Occipital lobe (tissue), 2 donors: ENCODE data around the gene CLEC11A. TPM values are rescaled to one million over a fixed set of nuclear protein-coding genes. Genes with fewer than 3 reads are reported as not detected.
"Not testable (repeated sequence)": the region's sequence is repeated elsewhere in the genome, so short reads cannot be mapped to it uniquely, and the experiment has no call there.

Experiments
- DNase-seq: peaks from one replicate; lab custom pipeline; 2025; lab: John Stamatoyannopoulos, UW
- total RNA-seq: library from RNA; depleted of rRNA; stranded (reverse); fragments of >200 nt; gene quantifications from one replicate; pipeline ENCODE4 v1.2.3, GENCODE V29; 2014

CLEC11A gene
- total RNA-seq, 1 donor from 2014 or later: 2.5 TPM

- not testable (repeated sequence) for DNase-seq
Observed at GRCh38 chr19:50756244-50756643, 33.1 kb downstream of the CLEC11A start.

DNA sequence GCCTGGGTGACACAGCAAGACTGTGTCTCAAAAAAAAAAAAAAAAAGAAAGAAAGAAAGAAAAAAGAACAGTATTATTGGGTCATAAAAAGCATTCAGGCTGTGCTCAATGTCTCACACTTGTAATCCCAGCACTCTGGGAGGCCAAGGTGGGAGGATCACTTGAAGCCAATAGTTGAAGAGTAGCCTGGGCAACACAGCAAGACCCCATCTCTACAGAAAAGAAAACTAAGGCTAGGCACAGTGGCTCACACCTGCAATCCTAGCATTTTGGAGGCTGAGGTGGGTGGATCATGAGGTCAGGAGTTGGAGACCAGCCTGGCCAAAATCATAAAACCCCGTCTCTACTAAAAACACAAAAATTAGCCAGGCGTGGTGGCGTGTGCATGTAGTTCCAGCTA, 34.5 kb downstream of the CLEC11A start:
- not testable (repeated sequence) for DNase-seq

DNA sequence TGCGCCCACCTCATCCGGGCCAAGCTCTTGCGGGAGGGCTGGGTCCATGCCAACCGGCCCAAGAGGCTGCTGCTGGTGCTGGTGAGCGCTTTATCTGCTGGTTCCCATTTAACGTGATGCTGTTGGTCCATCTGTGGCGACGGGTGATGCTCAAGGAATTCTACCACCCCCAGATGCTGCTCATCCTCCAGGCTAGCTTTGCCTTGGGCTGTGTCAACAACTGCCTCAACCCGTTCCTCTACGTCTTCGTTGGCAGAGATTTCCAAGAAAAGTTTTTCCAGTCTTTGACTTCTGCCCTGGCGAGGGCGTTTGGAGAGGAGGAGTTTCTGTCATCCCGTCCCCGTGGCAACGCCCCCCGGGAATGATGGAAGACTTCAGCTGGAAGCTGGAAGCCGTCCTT, 35.9 kb downstream of the CLEC11A start:
- not testable (repeated sequence) for DNase-seq

DNA sequence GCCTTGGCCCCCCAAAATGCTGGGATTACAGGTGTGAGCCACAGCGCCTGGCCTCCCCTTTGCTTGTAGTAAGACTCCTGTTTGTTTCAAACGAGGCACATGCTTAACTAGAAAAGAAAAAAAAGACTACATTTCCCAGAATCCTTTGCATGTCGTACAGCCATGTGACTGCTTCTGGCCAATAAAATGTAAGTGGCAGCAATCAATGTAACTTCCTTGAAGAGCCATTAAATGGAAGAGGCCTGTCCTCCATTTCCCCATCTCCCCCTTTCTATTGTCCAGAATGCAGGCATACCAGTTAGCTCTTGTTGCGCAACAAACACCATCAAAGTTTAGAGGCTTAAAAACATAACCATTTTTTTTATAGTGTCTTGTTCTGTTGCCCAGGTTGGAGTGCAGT, 36.7 kb downstream of the CLEC11A start:
- DNase-seq: no peak

- DNase-seq: not testable (repeated sequence)
Observed at GRCh38 chr19:50761501-50761900, 38.3 kb downstream of the CLEC11A start.

DNA sequence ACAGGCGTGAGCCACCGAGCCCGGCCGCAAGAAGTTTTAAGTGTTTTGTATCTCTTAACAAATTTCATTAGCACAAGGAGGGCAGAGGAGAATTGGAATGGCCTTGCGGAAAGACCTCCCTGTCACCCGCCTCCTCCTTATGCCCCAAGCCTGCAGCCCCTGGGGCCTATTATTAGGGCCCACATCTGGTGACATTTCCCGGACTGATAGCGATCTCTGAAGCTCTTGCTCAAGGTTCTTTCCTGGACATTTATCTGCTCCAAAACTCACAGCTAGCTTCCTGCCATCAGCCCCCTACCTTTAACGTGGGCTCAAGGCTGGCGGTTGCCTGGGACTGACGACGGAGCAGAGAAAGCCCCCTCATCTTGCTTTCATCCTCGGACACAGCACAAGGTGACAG, 40.4 kb downstream of the CLEC11A start:
- not testable (repeated sequence) for DNase-seq

DNA sequence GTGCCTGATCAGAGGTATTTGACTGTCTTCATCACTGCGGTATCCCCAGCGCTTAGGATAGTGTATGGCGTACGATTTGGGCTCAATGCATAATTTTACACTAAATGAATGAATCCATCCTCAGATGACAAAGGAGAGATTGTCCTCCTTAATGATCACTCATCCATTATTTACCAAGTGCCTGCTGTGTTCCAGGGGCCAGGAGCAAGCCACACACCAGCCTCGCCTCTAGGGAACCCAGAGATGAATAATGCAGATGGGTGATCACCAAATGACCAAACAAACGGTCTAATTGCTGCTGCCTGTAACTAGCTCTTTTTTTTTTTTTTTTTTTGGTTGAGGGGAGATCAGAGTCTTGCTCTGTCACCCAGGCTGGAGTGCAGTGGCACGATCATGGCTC, 41.2 kb downstream of the CLEC11A start:
- no peak for DNase-seq

GRCh38 chr19:50766746-50767145, 43.6 kb downstream of the CLEC11A start:
- not testable (repeated sequence) for DNase-seq

DNA sequence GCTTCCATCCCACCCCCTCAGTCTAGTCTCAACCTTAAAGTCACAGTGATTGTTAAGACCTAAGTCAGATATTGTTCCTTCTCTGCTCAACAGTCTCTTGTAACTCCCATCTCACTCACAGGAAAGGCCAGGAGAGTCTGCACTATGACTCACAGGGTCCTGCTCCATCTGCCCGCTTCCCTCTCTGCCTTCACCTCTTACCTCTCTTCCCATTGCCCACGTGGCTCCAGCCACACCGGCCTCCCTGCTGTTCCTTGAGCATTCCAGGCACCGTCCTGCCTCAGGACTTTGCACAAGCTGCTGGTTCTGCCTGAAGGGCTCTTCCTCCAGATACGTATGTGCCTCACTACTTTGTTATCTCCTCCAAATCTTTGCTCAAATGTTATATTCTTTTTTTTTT, 44.1 kb downstream of the CLEC11A start:
- DNase-seq: not testable (repeated sequence)

DNA sequence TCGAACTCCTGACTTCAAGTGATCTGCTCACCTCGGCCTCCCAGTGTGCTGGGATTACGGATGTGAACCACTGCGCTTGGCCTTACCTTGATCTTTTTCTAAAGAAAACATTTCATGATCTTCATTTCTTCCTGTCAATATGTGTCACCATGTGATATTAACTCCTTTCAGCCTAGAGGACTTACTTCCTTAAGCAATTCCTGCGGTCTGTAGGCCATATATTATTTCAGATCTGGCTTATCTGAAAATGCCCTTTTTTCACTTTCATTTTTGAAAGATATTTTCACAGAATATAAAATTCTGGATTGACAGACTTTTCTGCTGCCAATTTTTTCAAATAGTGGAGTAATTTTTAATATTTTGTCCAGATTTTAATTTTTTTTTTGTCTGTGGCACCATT, 45.1 kb downstream of the CLEC11A start:
- no peak for DNase-seq

DNA sequence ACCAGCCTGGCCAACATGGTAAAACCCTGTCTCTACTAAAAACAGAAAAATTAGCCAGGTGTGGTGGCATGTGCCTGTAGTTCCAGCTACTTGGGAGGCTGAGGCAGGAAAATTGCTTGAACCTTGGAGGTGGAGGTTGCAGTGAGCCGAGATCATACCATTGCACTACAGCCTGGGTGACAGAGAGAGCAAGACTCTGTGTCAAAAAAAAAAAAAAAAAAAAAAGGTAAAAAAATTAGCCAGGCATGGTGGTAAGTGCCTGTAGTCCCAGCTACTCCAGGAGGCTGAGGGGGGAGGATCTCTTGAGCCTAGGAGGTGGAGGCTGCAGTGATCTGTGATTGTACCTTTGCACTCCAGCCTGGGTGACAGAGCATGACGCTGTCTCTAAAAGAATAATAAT, 47.0 kb downstream of the CLEC11A start, which contains the start of gene GPR32:
GPR32 (plus strand) TSS at position 301 of the 400 bp plus-strand sequence. CDS start 137 bp downstream, outside the sequence.
- DNase-seq: not testable (repeated sequence)

DNA sequence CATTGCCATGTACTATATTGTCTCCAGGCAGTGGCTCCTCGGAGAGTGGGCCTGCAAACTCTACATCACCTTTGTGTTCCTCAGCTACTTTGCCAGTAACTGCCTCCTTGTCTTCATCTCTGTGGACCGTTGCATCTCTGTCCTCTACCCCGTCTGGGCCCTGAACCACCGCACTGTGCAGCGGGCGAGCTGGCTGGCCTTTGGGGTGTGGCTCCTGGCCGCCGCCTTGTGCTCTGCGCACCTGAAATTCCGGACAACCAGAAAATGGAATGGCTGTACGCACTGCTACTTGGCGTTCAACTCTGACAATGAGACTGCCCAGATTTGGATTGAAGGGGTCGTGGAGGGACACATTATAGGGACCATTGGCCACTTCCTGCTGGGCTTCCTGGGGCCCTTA, 47.7 kb downstream of the CLEC11A start:
- no peak for DNase-seq

GRCh38 chr19:50772476-50772875, 49.3 kb downstream of the CLEC11A start:
- no peak for DNase-seq

GRCh38 chr19:50772912-50773311, 49.7 kb downstream of the CLEC11A start:
- DNase-seq: not testable (repeated sequence)

DNA sequence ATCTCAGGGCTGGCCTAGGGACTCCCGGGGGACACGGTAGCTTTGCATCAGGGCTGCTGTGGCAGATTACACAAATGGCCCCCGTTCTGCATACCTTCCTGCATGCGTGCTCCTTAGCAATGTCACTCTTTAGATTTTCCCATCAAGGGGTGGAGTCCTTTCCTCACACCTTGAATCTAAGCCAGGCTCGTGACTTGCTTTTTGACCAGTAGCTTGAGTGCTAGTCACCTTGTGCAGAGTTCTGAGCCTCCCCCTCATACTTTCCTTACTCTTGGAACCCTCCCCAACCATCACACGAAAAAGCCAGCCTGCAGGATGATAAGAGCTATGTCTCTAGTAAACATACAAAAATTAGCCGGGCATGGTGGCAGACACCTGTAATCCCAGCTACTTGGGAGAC, 50.3 kb downstream of the CLEC11A start:
- DNase-seq: not testable (repeated sequence)

Other genes starting within 250 kb of the CLEC11A start
- gene EMC10, start 246.9 kb upstream of the CLEC11A start, total RNA-seq: 59.0 TPM
- 0.62 TPM for gene GARIN5A, start 246.5 kb upstream of the CLEC11A start, total RNA-seq
- gene JOSD2, start 212.2 kb upstream of the CLEC11A start, total RNA-seq: 3.9 TPM
- 0.62 TPM for gene ASPDH, start 209.5 kb upstream of the CLEC11A start, total RNA-seq
- 75.8 TPM for gene LRRC4B, start 154.9 kb upstream of the CLEC11A start, total RNA-seq
- 17.0 TPM for gene SYT3, start 83.5 kb upstream of the CLEC11A start, total RNA-seq
- 2.3 TPM for gene C19orf81, start 73.9 kb upstream of the CLEC11A start, total RNA-seq
- gene SHANK1, start 3.6 kb upstream of the CLEC11A start, total RNA-seq: 15.9 TPM
- gene GPR32, start 47.1 kb downstream of the CLEC11A start, total RNA-seq: not detected
- not detected for gene ACP4, start 67.1 kb downstream of the CLEC11A start, total RNA-seq
- not detected for gene KLK1, start 100.4 kb downstream of the CLEC11A start, total RNA-seq
- not detected for gene KLK15, start 110.2 kb downstream of the CLEC11A start, total RNA-seq
- not detected for gene KLK3, start 131.6 kb downstream of the CLEC11A start, total RNA-seq
- not detected for gene KLK2, start 150.1 kb downstream of the CLEC11A start, total RNA-seq
- not detected for gene KLK4, start 188.0 kb downstream of the CLEC11A start, total RNA-seq
- gene KLK5, start 229.7 kb downstream of the CLEC11A start, total RNA-seq: not detected
- gene KLK6, start 246.2 kb downstream of the CLEC11A start, total RNA-seq: not detected